Caco-2 (cell line): ENCODE data around the gene SIAH3. TPM values are rescaled to one million over a fixed set of nuclear protein-coding genes. Genes with fewer than 3 reads are reported as not detected.

Experiments
- BruUV-seq: library from RNA; stranded (reverse); fragments of 400-500 nt; replicated peaks from 2 replicates; lab custom pipeline; 2021; lab: Mats Ljungman, UMichigan
- CTCF ChIA-PET: fragments of 300-600 bp; sonication (Branson Sonifier 250); formaldehyde crosslinking; loops from one replicate; lab custom pipeline; 2022; ENCODE audit warnings: antibody characterized with exemption; lab: Charles Lee
- POLR2A ChIA-PET: fragments of 300-600 bp; sonication (Branson Sonifier 250); formaldehyde crosslinking; loops from one replicate; lab custom pipeline; 2022; ENCODE audit warnings: antibody characterized with exemption; lab: Charles Lee
- DNase-seq, 2 experiments: peaks; one replicate each; pipeline versions ENCODE4 v3.0.0 to v3.0.0-alpha.2; 2020 to 2022
- H3K27me3 ChIP-seq: replicated peaks from 2 replicates; pipeline ENCODE4 v1.6.0; 2011; ENCODE audit warnings: low read length; ENCODE audit not compliant: control insufficient read depth, insufficient read depth
- H3K36me3 ChIP-seq: 2 replicates; pipeline ENCODE4 v1.5.1; 2011; ENCODE audit warnings: low read length; ENCODE audit not compliant: control insufficient read depth, insufficient read depth
- H3K4me1 ChIP-seq: fragments of 250-450 bp; sonication (Bioruptor Pico); 2 replicates; pipeline ENCODE4 v1.5.1; 2020; ENCODE audit warnings: mild to moderate bottlenecking
- H3K4me3 ChIP-seq: 2 replicates; pipeline ENCODE4 v1.5.1; 2011; ENCODE audit warnings: low read depth, mild to moderate bottlenecking, control low read depth, low read length
- H3K9me3 ChIP-seq: fragments of 250-450 bp; sonication (Bioruptor Pico); 2 replicates; pipeline ENCODE4 v1.5.1; 2020; ENCODE audit warnings: mild to moderate bottlenecking, moderate library complexity
- H3K27ac Mint-ChIP-seq: one replicate; pipeline ENCODE4 v1.8.0; 2022; ENCODE audit warnings: mixed read lengths; ENCODE audit not compliant: unreplicated experiment
- H3K27me3 Mint-ChIP-seq: one replicate; pipeline ENCODE4 v1.8.0; 2022; ENCODE audit warnings: mixed read lengths; ENCODE audit not compliant: insufficient read depth, unreplicated experiment
- H3K36me3 Mint-ChIP-seq: one replicate; pipeline ENCODE4 v1.8.0; 2022; ENCODE audit warnings: mild to moderate bottlenecking, mixed read lengths; ENCODE audit not compliant: insufficient read depth, unreplicated experiment
- H3K4me1 Mint-ChIP-seq: one replicate; pipeline ENCODE4 v1.8.0; 2022; ENCODE audit warnings: low read depth, mixed read lengths; ENCODE audit not compliant: unreplicated experiment
- H3K4me3 Mint-ChIP-seq: one replicate; pipeline ENCODE4 v1.8.0; 2022; ENCODE audit warnings: mild to moderate bottlenecking, moderate library complexity, mixed read lengths; ENCODE audit not compliant: unreplicated experiment
- H3K9me3 Mint-ChIP-seq: one replicate; pipeline ENCODE4 v1.8.0; 2022; ENCODE audit warnings: mixed read lengths; ENCODE audit not compliant: unreplicated experiment
- intact Hi-C: fragments of 100-400 bp; cut with micrococcal nuclease; formaldehyde crosslinking; loops from one replicate; pipeline ENCODE4 v1.10.0; 2022; ENCODE audit not compliant: unreplicated experiment
- total RNA-seq: library from RNA; stranded (reverse); gene quantifications from 2 replicates; pipeline ENCODE4 v1.2.3, GENCODE V29; 2022
- TF ChIP-seq, protein P1 (sequence below), 2 experiments: fragments of 200-600 bp in 1 of 2; IDR thresholded peaks; 1 replicate in 1 of 2; 2 replicates in 1 of 2; pipeline versions ENCODE4 v1.5.1 to v1.8.0; 2011 to 2022; ENCODE audit warnings: antibody characterized with exemption in 1 of 2, control low read depth in 1 of 2, inconsistent platforms in 1 of 2, low read depth in 1 of 2, low read length in 1 of 2, mild to moderate bottlenecking in 1 of 2, moderate library complexity in 1 of 2; ENCODE audit not compliant: insufficient read depth in 1 of 2, severe bottlenecking in 1 of 2, unreplicated experiment in 1 of 2

Gene SIAH3
- total RNA-seq, 1 experiment from 2014 or later = not detected

DNA sequence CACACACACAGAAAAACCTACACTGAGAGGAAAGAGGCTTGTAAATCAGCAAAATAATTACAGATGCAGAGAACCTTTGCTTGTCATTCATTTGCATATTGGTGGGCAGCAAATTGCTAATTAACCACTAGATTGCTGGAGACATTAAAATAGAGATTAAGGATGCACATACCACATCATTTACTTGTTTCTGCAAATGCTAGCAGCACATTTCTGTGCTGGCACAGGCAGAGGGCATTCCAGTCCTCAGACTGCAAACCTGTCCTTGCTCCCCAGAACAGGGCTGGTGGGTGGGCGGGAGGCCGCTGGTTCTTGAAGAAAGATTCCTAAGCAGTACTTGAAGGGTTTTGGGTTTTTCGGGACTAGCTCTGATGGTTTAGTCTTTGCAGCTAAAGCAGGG is 941 bp upstream of the SIAH3 start:
- no peaks in the 10 kb centered on the region for H3K4me1 ChIP-seq
- Mint-ChIP-seq H3K36me3 (no peaks in the 10 kb centered on the region), H3K9me3 (no peaks in the 10 kb centered on the region), H3K4me1 (no peaks in the 10 kb centered on the region), H3K4me3 (no peak overlapping the region), H3K27ac (no peak overlapping the region), H3K27me3 (peaks cover 33% of the 10 kb centered on the region)
- BruUV-seq = no TSS peak
- no peak overlapping the region for H3K4me3 ChIP-seq
- no peaks in the 10 kb centered on the region; the same call in 1 of the 2 replicates for H3K27me3 ChIP-seq
- TF ChIP-seq, protein P1, sequence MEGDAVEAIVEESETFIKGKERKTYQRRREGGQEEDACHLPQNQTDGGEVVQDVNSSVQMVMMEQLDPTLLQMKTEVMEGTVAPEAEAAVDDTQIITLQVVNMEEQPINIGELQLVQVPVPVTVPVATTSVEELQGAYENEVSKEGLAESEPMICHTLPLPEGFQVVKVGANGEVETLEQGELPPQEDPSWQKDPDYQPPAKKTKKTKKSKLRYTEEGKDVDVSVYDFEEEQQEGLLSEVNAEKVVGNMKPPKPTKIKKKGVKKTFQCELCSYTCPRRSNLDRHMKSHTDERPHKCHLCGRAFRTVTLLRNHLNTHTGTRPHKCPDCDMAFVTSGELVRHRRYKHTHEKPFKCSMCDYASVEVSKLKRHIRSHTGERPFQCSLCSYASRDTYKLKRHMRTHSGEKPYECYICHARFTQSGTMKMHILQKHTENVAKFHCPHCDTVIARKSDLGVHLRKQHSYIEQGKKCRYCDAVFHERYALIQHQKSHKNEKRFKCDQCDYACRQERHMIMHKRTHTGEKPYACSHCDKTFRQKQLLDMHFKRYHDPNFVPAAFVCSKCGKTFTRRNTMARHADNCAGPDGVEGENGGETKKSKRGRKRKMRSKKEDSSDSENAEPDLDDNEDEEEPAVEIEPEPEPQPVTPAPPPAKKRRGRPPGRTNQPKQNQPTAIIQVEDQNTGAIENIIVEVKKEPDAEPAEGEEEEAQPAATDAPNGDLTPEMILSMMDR (IDR thresholded peaks at IDR 0.05; ENCODE audit: insufficient read depth in 1 of 2, low read depth in 1 of 2, low read length in 1 of 2, severe bottlenecking in 1 of 2, unreplicated experiment in 1 of 2) = no peak
- DNase-seq = no peak
- ChIA-PET POLR2A (no interaction called here), CTCF (no interaction called here)
- 0 out of 2 replicates have a peak, but pooled peaks cover 9% of the 10 kb centered on the region for H3K9me3 ChIP-seq
- intact Hi-C loops = no loop called here
- H3K36me3 ChIP-seq = no peaks in the 10 kb centered on the region

- Mint-ChIP-seq H3K4me3 (no peak overlapping the region), H3K4me1 (no peaks in the 10 kb centered on the region), H3K27me3 (peaks cover 35% of the 10 kb centered on the region), H3K9me3 (no peaks in the 10 kb centered on the region), H3K27ac (no peak overlapping the region), H3K36me3 (no peaks in the 10 kb centered on the region)
- no TSS peak for BruUV-seq
- no peak for DNase-seq
- intact Hi-C loops = no loop called here
- H3K27me3 ChIP-seq = no peaks in the 10 kb centered on the region; the same call in 1 of the 2 replicates
- ChIA-PET CTCF (no interaction called here), POLR2A (no interaction called here)
- H3K4me3 ChIP-seq = no peak overlapping the region
- no peaks in the 10 kb centered on the region for H3K36me3 ChIP-seq
- no peaks in the 10 kb centered on the region for H3K4me1 ChIP-seq
- TF ChIP-seq, protein P1 (IDR thresholded peaks at IDR 0.05; ENCODE audit: insufficient read depth in 1 of 2, low read depth in 1 of 2, low read length in 1 of 2, severe bottlenecking in 1 of 2, unreplicated experiment in 1 of 2) = no peak
- 0 out of 2 replicates have a peak, but pooled peaks cover 9% of the 10 kb centered on the region for H3K9me3 ChIP-seq
These were observed 403 bp upstream of the SIAH3 start for GRCh38 chr13:45851956-45852355.

GRCh38 chr13:45850027-45850613 is 1.4 kb downstream of the SIAH3 start:
- Histone ChIP-seq H3K4me1 (no peaks in the 10 kb centered on the region), H3K27me3 (no peaks in the 10 kb centered on the region), H3K9me3 (0 out of 2 replicates have a peak, but pooled peaks cover 9% of the 10 kb centered on the region), H3K36me3 (no peaks in the 10 kb centered on the region), H3K4me3 (no peak overlapping the region)
- Mint-ChIP-seq H3K9me3 (no peaks in the 10 kb centered on the region), H3K4me3 (peak overlapping the region; percentile 70), H3K27me3 (peaks cover 42% of the 10 kb centered on the region), H3K27ac (no peak overlapping the region), H3K36me3 (no peaks in the 10 kb centered on the region), H3K4me1 (no peaks in the 10 kb centered on the region)
- TF ChIP-seq, protein P1 (IDR thresholded peaks at IDR 0.05; ENCODE audit: insufficient read depth in 1 of 2, low read depth in 1 of 2, low read length in 1 of 2, severe bottlenecking in 1 of 2, unreplicated experiment in 1 of 2) = no peak
- intact Hi-C loops = no loop called here
- POLR2A ChIA-PET = no interaction called here
- CTCF ChIA-PET = interaction anchor here (0.6 kb wide), 1 partner anchor 1487 kb away, joined by 5 read pairs; no protein-coding TSS in a partner anchor
- DNase-seq = no peak
- no TSS peak for BruUV-seq
